ENCODE data around the gene TNFRSF12A. TPM values are rescaled to one million over a fixed set of nuclear protein-coding genes. Genes with fewer than 3 reads are reported as not detected.

Gene TNFRSF12A
- total and polyA plus RNA-seq, 2 of the 13 experiments (the other 11 are each of a cell fraction or from before 2014, with no cell fraction given), result 61.9 to 66.0 TPM

DNA sequence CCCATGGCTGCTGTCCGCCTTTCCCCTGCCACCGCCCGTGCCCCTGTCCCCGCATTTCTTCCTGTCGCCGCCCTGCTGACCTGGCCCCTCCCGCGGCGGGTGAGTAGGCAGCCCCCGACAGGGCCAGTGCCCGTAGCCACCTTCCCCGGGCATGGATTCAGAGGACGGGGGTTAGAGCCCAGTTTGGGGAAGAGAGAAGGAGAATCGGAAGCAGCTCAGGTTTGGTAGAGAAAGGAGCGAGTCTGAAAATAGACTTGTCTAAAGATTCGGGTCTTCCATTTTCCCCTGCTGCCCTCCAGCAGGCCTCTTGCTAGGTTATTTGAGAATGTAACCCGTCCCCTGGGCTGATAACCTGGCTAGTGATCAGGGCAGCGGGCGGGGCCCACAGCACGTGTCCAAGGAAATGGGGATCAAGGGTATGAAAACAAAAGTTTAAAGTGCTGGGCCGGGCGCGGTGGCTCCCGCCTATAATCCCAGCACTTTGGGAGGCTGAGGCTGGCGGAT, 15.3 kb upstream of the TNFRSF12A start (continued):
- TF ChIP-seq, protein P1, sequence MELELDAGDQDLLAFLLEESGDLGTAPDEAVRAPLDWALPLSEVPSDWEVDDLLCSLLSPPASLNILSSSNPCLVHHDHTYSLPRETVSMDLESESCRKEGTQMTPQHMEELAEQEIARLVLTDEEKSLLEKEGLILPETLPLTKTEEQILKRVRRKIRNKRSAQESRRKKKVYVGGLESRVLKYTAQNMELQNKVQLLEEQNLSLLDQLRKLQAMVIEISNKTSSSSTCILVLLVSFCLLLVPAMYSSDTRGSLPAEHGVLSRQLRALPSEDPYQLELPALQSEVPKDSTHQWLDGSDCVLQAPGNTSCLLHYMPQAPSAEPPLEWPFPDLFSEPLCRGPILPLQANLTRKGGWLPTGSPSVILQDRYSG (CRISPR knock-in tag; IDR thresholded peaks at IDR 0.05), result no peak
- TF ChIP-seq, protein P2, sequence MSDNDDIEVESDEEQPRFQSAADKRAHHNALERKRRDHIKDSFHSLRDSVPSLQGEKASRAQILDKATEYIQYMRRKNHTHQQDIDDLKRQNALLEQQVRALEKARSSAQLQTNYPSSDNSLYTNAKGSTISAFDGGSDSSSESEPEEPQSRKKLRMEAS (IDR thresholded peaks at IDR 0.05), result peak; percentile 46; the same call in 1 of the 2 replicates
- TF ChIP-seq SRSF1 (optimal IDR thresholded peaks at IDR 0.05; ENCODE audit: low read depth, low read length), result peak; percentile 52
- peak; percentile 42; the same call in 1 of the 2 replicates for TF ChIP-seq HNF4A (CRISPR knock-in tag; IDR thresholded peaks at IDR 0.05)
- TF ChIP-seq ZFY (CRISPR knock-in tag; IDR thresholded peaks at IDR 0.05), result peak; percentile 46; the same call in 1 of the 2 replicates
- peak; percentile 49; the same call in 1 of the 2 replicates for TF ChIP-seq RXRB (CRISPR knock-in tag; IDR thresholded peaks at IDR 0.05; ENCODE audit: borderline replicate concordance)
- no peak for TF ChIP-seq ZNF274 (CRISPR knock-in tag; IDR thresholded peaks at IDR 0.05)
- no peak for TF ChIP-seq HIVEP1 (CRISPR knock-in tag; IDR thresholded peaks at IDR 0.05)
- TF ChIP-seq NR2F6 (IDR thresholded peaks at IDR 0.05), result peak; percentile 41; the same call in 1 of the 2 replicates
- TF ChIP-seq NR2F6 (CRISPR knock-in tag; IDR thresholded peaks at IDR 0.05), result peak; percentile 29; the same call in 1 of the 2 replicates
- no peak for TF ChIP-seq ZBTB1 (CRISPR knock-in tag; IDR thresholded peaks at IDR 0.05; ENCODE audit: borderline replicate concordance)
- no peak for TF ChIP-seq KDM3A (CRISPR knock-in tag; IDR thresholded peaks at IDR 0.05; ENCODE audit: low read depth)
- no peak for TF ChIP-seq ZNF83 (CRISPR knock-in tag; IDR thresholded peaks at IDR 0.05; ENCODE audit: borderline replicate concordance)
- TF ChIP-seq ZNF713 (CRISPR knock-in tag; IDR thresholded peaks at IDR 0.05), result no peak
- no peak for TF ChIP-seq ZNF44 (CRISPR knock-in tag; IDR thresholded peaks at IDR 0.05)
- no peak for TF ChIP-seq ZNF557 (CRISPR knock-in tag; IDR thresholded peaks at IDR 0.05)
- peak; percentile 69; the same call in 1 of the 2 replicates for TF ChIP-seq ZNF367 (CRISPR knock-in tag; IDR thresholded peaks at IDR 0.05; ENCODE audit: borderline replicate concordance)
- TF ChIP-seq ZEB1 (IDR thresholded peaks at IDR 0.05; ENCODE audit: insufficient replicate concordance, low read depth), result peak; percentile 60
- TF ChIP-seq, protein P3, sequence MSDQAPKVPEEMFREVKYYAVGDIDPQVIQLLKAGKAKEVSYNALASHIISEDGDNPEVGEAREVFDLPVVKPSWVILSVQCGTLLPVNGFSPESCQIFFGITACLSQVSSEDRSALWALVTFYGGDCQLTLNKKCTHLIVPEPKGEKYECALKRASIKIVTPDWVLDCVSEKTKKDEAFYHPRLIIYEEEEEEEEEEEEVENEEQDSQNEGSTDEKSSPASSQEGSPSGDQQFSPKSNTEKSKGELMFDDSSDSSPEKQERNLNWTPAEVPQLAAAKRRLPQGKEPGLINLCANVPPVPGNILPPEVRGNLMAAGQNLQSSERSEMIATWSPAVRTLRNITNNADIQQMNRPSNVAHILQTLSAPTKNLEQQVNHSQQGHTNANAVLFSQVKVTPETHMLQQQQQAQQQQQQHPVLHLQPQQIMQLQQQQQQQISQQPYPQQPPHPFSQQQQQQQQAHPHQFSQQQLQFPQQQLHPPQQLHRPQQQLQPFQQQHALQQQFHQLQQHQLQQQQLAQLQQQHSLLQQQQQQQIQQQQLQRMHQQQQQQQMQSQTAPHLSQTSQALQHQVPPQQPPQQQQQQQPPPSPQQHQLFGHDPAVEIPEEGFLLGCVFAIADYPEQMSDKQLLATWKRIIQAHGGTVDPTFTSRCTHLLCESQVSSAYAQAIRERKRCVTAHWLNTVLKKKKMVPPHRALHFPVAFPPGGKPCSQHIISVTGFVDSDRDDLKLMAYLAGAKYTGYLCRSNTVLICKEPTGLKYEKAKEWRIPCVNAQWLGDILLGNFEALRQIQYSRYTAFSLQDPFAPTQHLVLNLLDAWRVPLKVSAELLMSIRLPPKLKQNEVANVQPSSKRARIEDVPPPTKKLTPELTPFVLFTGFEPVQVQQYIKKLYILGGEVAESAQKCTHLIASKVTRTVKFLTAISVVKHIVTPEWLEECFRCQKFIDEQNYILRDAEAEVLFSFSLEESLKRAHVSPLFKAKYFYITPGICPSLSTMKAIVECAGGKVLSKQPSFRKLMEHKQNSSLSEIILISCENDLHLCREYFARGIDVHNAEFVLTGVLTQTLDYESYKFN (CRISPR knock-in tag; conservative IDR thresholded peaks at IDR 0.05), result 0 out of 2 replicates have a peak, but pooled peaks have one; percentile 25
- TF ChIP-seq, protein P4, sequence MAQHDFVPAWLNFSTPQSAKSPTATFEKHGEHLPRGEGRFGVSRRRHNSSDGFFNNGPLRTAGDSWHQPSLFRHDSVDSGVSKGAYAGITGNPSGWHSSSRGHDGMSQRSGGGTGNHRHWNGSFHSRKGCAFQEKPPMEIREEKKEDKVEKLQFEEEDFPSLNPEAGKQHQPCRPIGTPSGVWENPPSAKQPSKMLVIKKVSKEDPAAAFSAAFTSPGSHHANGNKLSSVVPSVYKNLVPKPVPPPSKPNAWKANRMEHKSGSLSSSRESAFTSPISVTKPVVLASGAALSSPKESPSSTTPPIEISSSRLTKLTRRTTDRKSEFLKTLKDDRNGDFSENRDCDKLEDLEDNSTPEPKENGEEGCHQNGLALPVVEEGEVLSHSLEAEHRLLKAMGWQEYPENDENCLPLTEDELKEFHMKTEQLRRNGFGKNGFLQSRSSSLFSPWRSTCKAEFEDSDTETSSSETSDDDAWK (CRISPR knock-in tag; IDR thresholded peaks at IDR 0.05), result no peak
- no peak for TF ChIP-seq FLYWCH1 (CRISPR knock-in tag; IDR thresholded peaks at IDR 0.05)
- no peak for TF ChIP-seq HCFC1 (IDR thresholded peaks at IDR 0.05; ENCODE audit: low read depth, low read length)
- TF ChIP-seq CCAR2 (optimal IDR thresholded peaks at IDR 0.05; ENCODE audit: low read depth, low read length), result no peak
- TF ChIP-seq, protein P5, sequence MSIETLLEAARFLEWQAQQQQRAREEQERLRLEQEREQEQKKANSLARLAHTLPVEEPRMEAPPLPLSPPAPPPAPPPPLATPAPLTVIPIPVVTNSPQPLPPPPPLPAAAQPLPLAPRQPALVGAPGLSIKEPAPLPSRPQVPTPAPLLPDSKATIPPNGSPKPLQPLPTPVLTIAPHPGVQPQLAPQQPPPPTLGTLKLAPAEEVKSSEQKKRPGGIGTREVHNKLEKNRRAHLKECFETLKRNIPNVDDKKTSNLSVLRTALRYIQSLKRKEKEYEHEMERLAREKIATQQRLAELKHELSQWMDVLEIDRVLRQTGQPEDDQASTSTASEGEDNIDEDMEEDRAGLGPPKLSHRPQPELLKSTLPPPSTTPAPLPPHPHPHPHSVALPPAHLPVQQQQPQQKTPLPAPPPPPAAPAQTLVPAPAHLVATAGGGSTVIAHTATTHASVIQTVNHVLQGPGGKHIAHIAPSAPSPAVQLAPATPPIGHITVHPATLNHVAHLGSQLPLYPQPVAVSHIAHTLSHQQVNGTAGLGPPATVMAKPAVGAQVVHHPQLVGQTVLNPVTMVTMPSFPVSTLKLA (IDR thresholded peaks at IDR 0.05), result no peak
- TF ChIP-seq KLF16 (CRISPR knock-in tag; IDR thresholded peaks at IDR 0.05), result no peak

Data from HepG2 (cell line).